ENCODE data around the gene PTPRN2. TPM values are rescaled to one million over a fixed set of nuclear protein-coding genes. Genes with fewer than 3 reads are reported as not detected.

PTPRN2 gene
- total and polyA plus RNA-seq, 2 donors (not counting 1 experiment from before 2014, with no cell fraction given) = 0.54 to 1.2 TPM

- H3K9me3 ChIP-seq (ENCODE audit: control insufficient read depth, insufficient read depth, low read depth, low read length) = no peaks in the 10 kb centered on the region
- no peaks in the 10 kb centered on the region for H3K36me3 ChIP-seq (ENCODE audit: control insufficient read depth, insufficient read depth, low read length)
- no peaks in the 10 kb centered on the region for H3K27me3 ChIP-seq (ENCODE audit: control insufficient read depth, insufficient read depth, low read length)
- H3K27ac ChIP-seq (ENCODE audit: insufficient read depth, low read length) = no peak overlapping the region
- H3K4me2 ChIP-seq (ENCODE audit: extremely low read depth, insufficient read depth, low read length) = no peak overlapping the region
- H3K4me3 ChIP-seq (replicated peaks in 1 of 4; ENCODE audit: control extremely low read depth in 1 of 4, insufficient read depth in 1 of 4, low read depth in 3 of 4, low read length in 4 of 4) = no peak overlapping the region
- H3K4me1 ChIP-seq (ENCODE audit: control insufficient read depth, extremely low read depth, insufficient read depth, low read length) = no peaks in the 10 kb centered on the region
- no peak overlapping the region for H2AFZ ChIP-seq (ENCODE audit: low read length)
- no peaks in the 10 kb centered on the region for H3K79me2 ChIP-seq (ENCODE audit: control insufficient read depth, insufficient read depth, low read length)
- no peaks in the 10 kb centered on the region for H4K20me1 ChIP-seq (ENCODE audit: control insufficient read depth, extremely low read depth, insufficient read depth, low read length)
- DNase-seq (ENCODE audit: low read depth in 2 of 2) = no peak
- H3K9ac ChIP-seq (ENCODE audit: insufficient read depth, low read length) = no peak overlapping the region
- TF ChIP-seq CTCF (conservative IDR thresholded peaks at IDR 0.05 in 1 of 2, IDR thresholded peaks at IDR 0.05 in 1 of 2; ENCODE audit: low read depth in 1 of 2, low read length in 2 of 2) (no peak), EZH2 (IDR thresholded peaks at IDR 0.05; ENCODE audit: low read length, missing control alignments) (no peak)
Measured at GRCh38 chr7:158303121-158303520, 284.5 kb downstream of the PTPRN2 start.

DNA sequence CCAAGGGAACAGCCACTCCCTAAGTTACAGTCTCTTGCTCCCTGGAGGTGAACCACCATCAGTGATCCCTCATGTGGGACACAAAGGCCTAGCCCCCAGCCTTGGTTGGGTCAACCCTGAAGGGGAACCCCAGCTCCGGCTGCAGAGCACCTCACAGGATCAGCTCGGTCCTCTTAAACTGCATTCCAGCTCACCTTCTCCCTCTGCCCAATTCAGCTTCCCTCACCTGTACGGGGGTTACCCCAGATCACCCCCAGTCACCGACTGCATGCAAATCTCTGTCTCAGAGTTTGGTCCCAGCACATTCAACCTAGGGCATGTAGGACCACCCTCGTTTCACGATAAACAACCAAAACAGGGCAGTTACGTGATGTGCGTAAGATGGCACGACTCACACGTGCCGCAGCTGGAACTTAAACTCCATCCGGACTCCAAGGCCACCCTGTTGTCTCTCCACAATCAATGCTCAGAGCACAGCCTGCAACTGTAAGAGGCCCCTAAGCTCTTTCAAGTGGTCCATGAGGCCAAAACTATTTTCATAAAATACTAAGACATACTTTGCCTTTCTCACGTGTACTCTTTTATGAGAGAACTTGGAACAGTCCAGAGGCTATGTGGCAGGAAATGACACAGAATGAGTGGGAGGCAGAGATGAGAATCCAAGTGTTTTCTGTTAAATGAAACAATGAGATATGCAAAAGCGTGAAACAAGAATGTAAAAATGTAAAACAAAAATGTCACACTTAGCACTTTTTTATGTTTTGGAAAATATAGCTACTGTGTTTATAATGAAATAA, 285.2 kb downstream of the PTPRN2 start:
- peak in 1 of 2 donors; percentile 68 for DNase-seq (ENCODE audit: low read depth in 2 of 2)
- Histone ChIP-seq H3K27ac (ENCODE audit: insufficient read depth, low read length) (no peak overlapping the region), H3K9me3 (ENCODE audit: control insufficient read depth, insufficient read depth, low read depth, low read length) (no peaks in the 10 kb centered on the region), H3K9ac (ENCODE audit: insufficient read depth, low read length) (no peak overlapping the region), H4K20me1 (ENCODE audit: control insufficient read depth, extremely low read depth, insufficient read depth, low read length) (no peaks in the 10 kb centered on the region), H3K4me3 (replicated peaks in 1 of 4; ENCODE audit: control extremely low read depth in 1 of 4, insufficient read depth in 1 of 4, low read depth in 3 of 4, low read length in 4 of 4) (no peak overlapping the region), H3K4me2 (ENCODE audit: extremely low read depth, insufficient read depth, low read length) (no peak overlapping the region), H2AFZ (ENCODE audit: low read length) (no peak overlapping the region), H3K27me3 (ENCODE audit: control insufficient read depth, insufficient read depth, low read length) (no peaks in the 10 kb centered on the region), H3K36me3 (ENCODE audit: control insufficient read depth, insufficient read depth, low read length) (no peaks in the 10 kb centered on the region), H3K4me1 (ENCODE audit: control insufficient read depth, extremely low read depth, insufficient read depth, low read length) (no peaks in the 10 kb centered on the region), H3K79me2 (ENCODE audit: control insufficient read depth, insufficient read depth, low read length) (no peaks in the 10 kb centered on the region)
- TF ChIP-seq CTCF (conservative IDR thresholded peaks at IDR 0.05 in 1 of 2, IDR thresholded peaks at IDR 0.05 in 1 of 2; ENCODE audit: low read depth in 1 of 2, low read length in 2 of 2) = no peak
- TF ChIP-seq EZH2 (IDR thresholded peaks at IDR 0.05; ENCODE audit: low read length, missing control alignments) = no peak

GRCh38 chr7:158301207-158301606, 286.4 kb downstream of the PTPRN2 start:
- Histone ChIP-seq H4K20me1 (ENCODE audit: control insufficient read depth, extremely low read depth, insufficient read depth, low read length) (no peaks in the 10 kb centered on the region), H2AFZ (ENCODE audit: low read length) (no peak overlapping the region), H3K79me2 (ENCODE audit: control insufficient read depth, insufficient read depth, low read length) (no peaks in the 10 kb centered on the region), H3K4me2 (ENCODE audit: extremely low read depth, insufficient read depth, low read length) (no peak overlapping the region), H3K27me3 (ENCODE audit: control insufficient read depth, insufficient read depth, low read length) (no peaks in the 10 kb centered on the region), H3K9ac (ENCODE audit: insufficient read depth, low read length) (no peak overlapping the region), H3K4me1 (ENCODE audit: control insufficient read depth, extremely low read depth, insufficient read depth, low read length) (no peaks in the 10 kb centered on the region), H3K27ac (ENCODE audit: insufficient read depth, low read length) (no peak overlapping the region), H3K9me3 (ENCODE audit: control insufficient read depth, insufficient read depth, low read depth, low read length) (no peaks in the 10 kb centered on the region), H3K4me3 (replicated peaks in 1 of 4; ENCODE audit: control extremely low read depth in 1 of 4, insufficient read depth in 1 of 4, low read depth in 3 of 4, low read length in 4 of 4) (no peak overlapping the region), H3K36me3 (ENCODE audit: control insufficient read depth, insufficient read depth, low read length) (no peaks in the 10 kb centered on the region)
- peak in 1 of 2 donors; percentile 52 for DNase-seq (ENCODE audit: low read depth in 2 of 2)
- TF ChIP-seq EZH2 (IDR thresholded peaks at IDR 0.05; ENCODE audit: low read length, missing control alignments) (no peak), CTCF (conservative IDR thresholded peaks at IDR 0.05 in 1 of 2, IDR thresholded peaks at IDR 0.05 in 1 of 2; ENCODE audit: low read depth in 1 of 2, low read length in 2 of 2) (no peak)

Data from fibroblast of lung (primary cell).